ENCODE measurements around the gene GRID2. TPM values are rescaled to one million over a fixed set of nuclear protein-coding genes. Genes with fewer than 3 reads are reported as not detected.
"Not testable (repeated sequence)": the region's sequence is repeated elsewhere in the genome, so short reads cannot be mapped to it uniquely, and the experiment has no call there.

GRID2 gene
- total RNA-seq, 2 donors from 2014 or later: not detected

GRCh38 chr4:93327346-93327745 lies 1023.6 kb downstream of the GRID2 start:
- DNase-seq (ENCODE audit: low spot score in 2 of 2) (no peak), ATAC-seq (no peak)
- H3K9me3 Mint-ChIP-seq: peaks cover 10 to 21% of the 10 kb centered on the region in 2 donors
- H3K36me3 Mint-ChIP-seq: peaks cover 4 to 5% of the 10 kb centered on the region in 2 donors
- H3K27ac Mint-ChIP-seq: no peak overlapping the region

- DNase-seq (ENCODE audit: low spot score in 2 of 2) (no peak), ATAC-seq (no peak)
- no peaks in the 10 kb centered on the region for H3K36me3 Mint-ChIP-seq
- H3K27ac Mint-ChIP-seq: no peak overlapping the region
- H3K9me3 Mint-ChIP-seq: peaks cover 0 to 4% of the 10 kb centered on the region in 2 donors
Measured at GRCh38 chr4:93334003-93334402, 1030.2 kb downstream of the GRID2 start.

GRCh38 chr4:93337196-93337595 lies 1033.4 kb downstream of the GRID2 start:
- H3K27ac Mint-ChIP-seq: no peak overlapping the region
- DNase-seq (ENCODE audit: low spot score in 2 of 2): no peak
- H3K36me3 Mint-ChIP-seq: no peaks in the 10 kb centered on the region
- ATAC-seq: no peak
- H3K9me3 Mint-ChIP-seq: no peaks in the 10 kb centered on the region

GRCh38 chr4:93342738-93343137 lies 1039.0 kb downstream of the GRID2 start:
- DNase-seq (ENCODE audit: low spot score in 2 of 2): no peak
- no peak for ATAC-seq
- H3K27ac Mint-ChIP-seq: no peak overlapping the region
- H3K9me3 Mint-ChIP-seq: peaks cover 0 to 5% of the 10 kb centered on the region in 2 donors
- H3K36me3 Mint-ChIP-seq: no peaks in the 10 kb centered on the region

GRCh38 chr4:93346840-93347239 lies 1043.1 kb downstream of the GRID2 start:
- ATAC-seq (no peak), DNase-seq (ENCODE audit: low spot score in 2 of 2) (no peak)
- no peak overlapping the region for H3K27ac Mint-ChIP-seq

GRCh38 chr4:93348896-93349295 lies 1045.1 kb downstream of the GRID2 start:
- ATAC-seq (no peak), DNase-seq (ENCODE audit: low spot score in 2 of 2) (no peak)
- H3K27ac Mint-ChIP-seq: no peak overlapping the region
- peaks cover 8 to 10% of the 10 kb centered on the region in 2 donors for H3K9me3 Mint-ChIP-seq
- no peaks in the 10 kb centered on the region for H3K36me3 Mint-ChIP-seq

More at GRCh38 chr4:93346840-93347239, 1043.1 kb downstream of the GRID2 start:
- H3K36me3 Mint-ChIP-seq: no peaks in the 10 kb centered on the region
- H3K9me3 Mint-ChIP-seq: peaks cover 3 to 9% of the 10 kb centered on the region in 2 donors

- H3K27ac Mint-ChIP-seq: no peak overlapping the region
- H3K9me3 Mint-ChIP-seq: peaks cover 8 to 10% of the 10 kb centered on the region in 2 donors
- ATAC-seq: no peak
- no peaks in the 10 kb centered on the region for H3K36me3 Mint-ChIP-seq
- DNase-seq (ENCODE audit: low spot score in 2 of 2): no peak
Measured at GRCh38 chr4:93351846-93352245, 1048.1 kb downstream of the GRID2 start.

- Mint-ChIP-seq H3K9me3 (peaks cover 8 to 10% of the 10 kb centered on the region in 2 donors), H3K36me3 (no peaks in the 10 kb centered on the region), H3K27ac (no peak overlapping the region)
- ATAC-seq (no peak), DNase-seq (ENCODE audit: low spot score in 2 of 2) (no peak)
Measured at GRCh38 chr4:93355411-93355810, 1051.6 kb downstream of the GRID2 start.

- ATAC-seq: no peak
- no peak for DNase-seq (ENCODE audit: low spot score in 2 of 2)
- Mint-ChIP-seq H3K9me3 (no peaks in the 10 kb centered on the region), H3K36me3 (no peaks in the 10 kb centered on the region), H3K27ac (no peak overlapping the region)
Measured at GRCh38 chr4:93359586-93359985, 1055.8 kb downstream of the GRID2 start.

GRCh38 chr4:93366169-93366755 lies 1062.5 kb downstream of the GRID2 start:
- peaks cover 14 to 20% of the 10 kb centered on the region in 2 donors for H3K9me3 Mint-ChIP-seq
- ATAC-seq; H3K27ac Mint-ChIP-seq; DNase-seq (ENCODE audit: low spot score in 2 of 2); H3K36me3 Mint-ChIP-seq: not testable (repeated sequence)

- peaks cover 14 to 20% of the 10 kb centered on the region in 2 donors for H3K9me3 Mint-ChIP-seq
- no peak overlapping the region for H3K27ac Mint-ChIP-seq
- no peak for DNase-seq (ENCODE audit: low spot score in 2 of 2)
- ATAC-seq: no peak
- H3K36me3 Mint-ChIP-seq: peaks cover 0 to 4% of the 10 kb centered on the region in 2 donors
Measured at GRCh38 chr4:93368968-93369367, 1065.2 kb downstream of the GRID2 start.

- no peak overlapping the region for H3K27ac Mint-ChIP-seq
- H3K36me3 Mint-ChIP-seq: peaks cover 0 to 4% of the 10 kb centered on the region in 2 donors
- H3K9me3 Mint-ChIP-seq: peaks cover 14 to 17% of the 10 kb centered on the region in 2 donors
- ATAC-seq (no peak), DNase-seq (ENCODE audit: low spot score in 2 of 2) (no peak)
Measured at GRCh38 chr4:93370256-93370655, 1066.5 kb downstream of the GRID2 start.

- DNase-seq (ENCODE audit: low spot score in 2 of 2) (no peak), ATAC-seq (no peak)
- Mint-ChIP-seq H3K9me3 (peaks cover 9 to 21% of the 10 kb centered on the region in 2 donors), H3K36me3 (peaks cover 0 to 8% of the 10 kb centered on the region in 2 donors), H3K27ac (no peak overlapping the region)
Measured at GRCh38 chr4:93373893-93374860, 1070.4 kb downstream of the GRID2 start.

GRCh38 chr4:93384241-93384640 lies 1080.5 kb downstream of the GRID2 start:
- DNase-seq (ENCODE audit: low spot score in 2 of 2) (no peak), ATAC-seq (no peak)
- Mint-ChIP-seq H3K9me3 (peaks cover 13% of the 10 kb centered on the region in 2 donors), H3K36me3 (no peaks in the 10 kb centered on the region), H3K27ac (no peak overlapping the region)

- DNase-seq (ENCODE audit: low spot score in 2 of 2) (no peak), ATAC-seq (no peak)
- H3K36me3 Mint-ChIP-seq: no peaks in the 10 kb centered on the region
- no peak overlapping the region for H3K27ac Mint-ChIP-seq
- peaks cover 11 to 13% of the 10 kb centered on the region in 2 donors for H3K9me3 Mint-ChIP-seq
Measured at GRCh38 chr4:93384887-93385286, 1081.1 kb downstream of the GRID2 start.

GRCh38 chr4:93394545-93395081 lies 1090.8 kb downstream of the GRID2 start:
- no peak for ATAC-seq
- no peaks in the 10 kb centered on the region for H3K36me3 Mint-ChIP-seq
- no peak for DNase-seq (ENCODE audit: low spot score in 2 of 2)
- H3K27ac Mint-ChIP-seq: no peak overlapping the region
- peaks cover 3 to 4% of the 10 kb centered on the region in 2 donors for H3K9me3 Mint-ChIP-seq

GRCh38 chr4:93396272-93396671 lies 1092.5 kb downstream of the GRID2 start:
- ATAC-seq (no peak), DNase-seq (ENCODE audit: low spot score in 2 of 2) (no peak)
- Mint-ChIP-seq H3K36me3 (no peaks in the 10 kb centered on the region), H3K27ac (no peak overlapping the region), H3K9me3 (peaks cover 3 to 4% of the 10 kb centered on the region in 2 donors)

All from activated naive CD4-positive, alpha-beta T cell treated with anti-CD3 and anti-CD28 coated beads, Interleukin-2, amount 50 U/mL, for 72 hours (primary cell).